Hematopoietic multipotent progenitor cell treated with erythropoietin and hydrocortisone succinate and interleukin-3 and kit ligand, for 15 days (in vitro differentiated cells): Measurements from ENCODE around the gene SMG9.

ENCODE experiments used
- DNase-seq: peaks from one replicate; pipeline ENCODE4 v3.0.0-alpha.2; 2015; ENCODE audit warnings: low spot score

The SMG9 gene

DNA sequence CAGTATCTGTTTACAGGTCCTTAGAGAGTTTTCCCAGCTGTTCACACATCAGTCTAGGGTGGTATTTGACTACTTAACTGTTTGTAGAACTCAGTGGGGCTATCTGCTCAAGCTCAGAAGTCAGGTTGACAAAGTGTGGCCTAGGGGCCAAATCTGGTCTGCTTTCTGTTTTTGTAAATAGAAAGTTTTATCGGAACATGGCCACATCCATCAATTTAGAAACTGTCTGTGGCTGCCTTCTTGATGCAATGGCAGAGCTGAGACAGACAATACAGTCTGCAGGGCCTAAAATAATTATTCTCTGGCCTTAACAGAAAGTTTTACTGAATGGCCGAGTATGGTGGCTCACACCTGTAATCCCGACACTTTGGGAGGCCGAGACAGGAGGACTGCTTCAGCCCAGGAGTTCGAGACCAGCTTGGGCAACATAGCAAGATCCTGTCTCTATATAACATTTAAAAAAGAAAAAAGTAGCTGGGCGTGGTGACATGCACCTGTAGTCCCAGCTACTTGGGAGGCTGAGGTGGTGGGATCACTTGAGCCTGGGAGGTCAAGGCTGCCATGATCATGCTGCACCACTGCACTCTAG, 2.4 kb downstream of the SMG9 start:
- DNase-seq = no peak

DNA sequence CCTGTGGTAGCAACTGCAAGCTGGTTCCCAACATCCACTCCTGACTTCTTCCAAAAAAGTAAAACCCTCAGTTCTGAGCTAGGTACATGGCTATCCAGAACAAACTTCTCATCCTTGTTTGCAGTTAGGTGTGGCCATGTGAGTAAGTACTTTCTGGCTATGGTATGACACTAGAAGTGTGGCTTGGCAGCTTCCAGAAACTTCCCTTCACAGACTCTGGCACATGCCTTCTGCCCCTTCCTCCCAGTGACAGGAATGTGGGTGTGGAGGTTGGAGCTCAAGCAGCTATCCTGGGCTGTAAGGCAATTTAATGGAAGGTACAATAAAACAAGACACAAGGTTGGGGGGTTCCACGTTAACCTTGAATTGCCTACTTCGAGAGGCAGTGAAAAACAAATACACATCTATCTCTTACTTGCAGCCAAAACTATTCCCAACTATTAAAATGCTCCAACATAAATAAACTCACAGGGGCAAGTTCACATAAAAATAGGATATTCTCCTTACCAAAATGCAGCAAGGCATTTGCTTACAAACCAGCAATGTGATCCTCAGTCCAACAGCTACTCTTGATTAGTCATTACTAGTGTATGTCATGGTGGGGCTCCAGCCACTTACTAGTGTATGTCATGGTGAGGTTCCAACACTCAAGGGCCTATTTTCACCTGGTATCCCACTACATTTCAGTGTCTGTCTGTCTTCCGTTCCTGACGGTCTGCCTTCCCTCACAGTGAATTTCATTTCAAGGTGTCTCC, 3.1 kb downstream of the SMG9 start:
- DNase-seq = no peak

DNA sequence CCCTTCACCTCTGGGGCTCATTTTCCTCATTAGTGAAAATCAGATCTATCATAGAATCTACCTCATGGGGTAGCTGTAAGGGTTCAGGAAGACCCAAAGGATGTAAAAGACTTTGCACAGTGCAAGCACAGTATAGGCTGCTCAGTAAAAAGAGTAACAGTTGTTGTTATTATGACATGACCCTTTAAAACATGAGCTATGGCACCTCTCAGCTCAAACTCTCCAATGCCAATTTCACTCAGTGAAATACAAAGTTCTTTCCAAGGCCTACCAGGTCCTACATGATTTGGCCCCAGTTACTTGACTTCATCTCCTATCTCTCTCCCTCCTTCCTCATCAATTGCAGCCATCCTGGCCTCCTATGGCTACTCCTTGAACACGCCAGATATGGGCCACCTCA, 4.9 kb downstream of the SMG9 start:
- no peak for DNase-seq

DNA sequence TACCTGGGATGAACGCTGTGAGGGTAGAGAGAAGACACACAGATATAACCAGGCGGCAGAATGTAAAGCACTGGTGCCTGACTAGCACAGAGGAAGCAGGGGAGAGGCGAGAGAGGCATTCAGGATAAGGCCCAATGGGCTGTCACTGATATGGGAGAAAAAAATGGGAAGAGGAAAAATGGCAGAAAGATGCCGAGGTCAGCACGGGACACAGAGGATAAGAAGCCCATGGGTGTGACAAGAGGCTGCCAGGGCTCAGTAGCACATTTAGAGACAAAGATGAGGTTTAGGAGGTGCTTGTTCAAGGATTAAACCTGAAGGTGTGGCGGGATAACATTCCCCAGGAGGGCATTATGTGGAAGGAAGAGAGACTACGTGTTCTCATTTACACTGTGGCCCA, 5.6 kb downstream of the SMG9 start:
- DNase-seq = no peak

DNA sequence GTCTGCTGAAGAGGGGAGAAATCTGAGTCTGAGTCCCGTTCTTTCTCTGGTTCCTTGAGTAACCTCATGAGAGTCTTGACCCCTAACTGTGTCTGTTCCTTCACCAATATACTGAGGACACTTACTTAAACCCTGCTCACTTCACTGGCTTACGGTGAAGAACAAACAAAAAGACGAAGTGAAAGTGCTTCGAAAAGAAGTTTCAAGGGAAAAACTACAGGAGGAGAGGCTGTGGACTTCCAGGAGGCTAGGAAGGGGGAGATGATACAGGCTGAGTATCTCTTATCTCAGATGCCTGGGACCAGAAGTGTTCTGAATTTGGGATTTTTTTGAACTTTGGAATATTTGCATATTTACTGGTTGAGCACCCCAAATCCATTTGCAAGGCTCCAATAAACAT, 6.1 kb downstream of the SMG9 start:
- DNase-seq = no peak

DNA sequence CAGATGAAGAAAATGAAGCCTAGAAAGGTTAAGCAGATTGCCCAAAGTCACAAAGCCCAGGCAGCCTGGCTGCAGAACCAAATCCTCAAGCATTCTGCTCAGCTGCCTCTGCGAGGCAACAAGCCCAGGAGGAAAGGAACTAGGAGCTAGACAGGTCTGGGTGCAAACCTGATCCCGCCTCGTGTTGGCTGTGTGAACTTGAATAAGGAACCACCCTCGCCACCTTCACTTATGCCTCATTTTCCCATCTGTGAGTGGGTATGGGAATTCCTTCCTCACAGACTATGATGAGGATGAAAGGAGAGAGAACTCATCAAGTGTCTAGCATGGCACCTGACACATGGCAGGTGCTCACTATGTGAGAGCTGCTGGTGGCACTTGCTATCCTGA, 6.6 kb downstream of the SMG9 start:
- no peak for DNase-seq

DNA sequence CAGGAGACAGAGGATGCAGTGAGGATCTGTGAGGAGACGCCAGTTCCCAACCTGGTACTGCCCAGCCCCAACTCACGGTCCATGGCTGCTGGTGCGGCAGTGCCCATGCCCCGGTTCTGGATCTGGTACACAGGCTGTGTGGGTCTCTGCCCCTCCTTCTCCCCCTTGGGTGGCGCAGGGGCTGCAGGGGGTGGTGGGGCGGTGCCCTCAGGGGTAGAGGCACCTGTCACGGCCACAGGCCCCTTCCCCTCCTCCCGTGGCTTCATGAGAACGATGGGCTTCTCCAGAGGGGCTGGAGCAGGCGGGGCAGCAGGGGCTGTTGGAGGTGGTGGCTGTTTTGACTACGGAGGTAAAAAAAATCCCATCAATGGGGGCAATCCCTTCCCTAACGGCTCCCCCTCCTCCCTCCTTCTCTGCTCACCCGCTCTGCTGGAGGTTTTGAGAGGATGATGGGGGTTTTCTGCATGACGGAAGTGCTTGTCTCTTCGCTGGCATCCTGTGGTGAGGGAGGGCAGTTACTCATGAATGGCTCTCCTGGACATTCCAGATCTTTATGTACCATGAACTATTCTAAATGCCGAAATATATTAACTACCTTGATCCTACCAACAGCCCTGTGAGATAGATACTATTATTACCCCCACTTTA, 7.1 kb downstream of the SMG9 start:
- no peak for DNase-seq

DNA sequence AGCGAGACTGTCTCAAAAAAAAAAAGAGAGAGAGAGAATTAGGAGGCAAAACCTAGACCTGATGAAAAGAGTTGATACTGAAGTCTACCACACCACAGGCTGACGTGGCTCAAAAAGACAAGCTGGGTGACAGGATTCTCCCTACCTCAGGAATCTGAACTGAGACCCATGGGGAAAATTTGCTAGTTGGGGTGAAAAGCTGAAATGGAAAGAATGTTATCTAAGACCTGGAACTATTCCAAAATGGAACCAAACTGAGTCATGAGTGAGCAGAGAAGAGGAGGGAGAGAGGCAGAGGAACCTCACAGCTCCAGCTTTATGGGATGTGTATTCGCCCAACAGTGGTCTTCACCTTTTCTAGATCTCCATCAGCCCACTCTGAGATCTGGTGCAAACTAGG, 11.7 kb downstream of the SMG9 start:
- DNase-seq = peak; percentile 61

DNA sequence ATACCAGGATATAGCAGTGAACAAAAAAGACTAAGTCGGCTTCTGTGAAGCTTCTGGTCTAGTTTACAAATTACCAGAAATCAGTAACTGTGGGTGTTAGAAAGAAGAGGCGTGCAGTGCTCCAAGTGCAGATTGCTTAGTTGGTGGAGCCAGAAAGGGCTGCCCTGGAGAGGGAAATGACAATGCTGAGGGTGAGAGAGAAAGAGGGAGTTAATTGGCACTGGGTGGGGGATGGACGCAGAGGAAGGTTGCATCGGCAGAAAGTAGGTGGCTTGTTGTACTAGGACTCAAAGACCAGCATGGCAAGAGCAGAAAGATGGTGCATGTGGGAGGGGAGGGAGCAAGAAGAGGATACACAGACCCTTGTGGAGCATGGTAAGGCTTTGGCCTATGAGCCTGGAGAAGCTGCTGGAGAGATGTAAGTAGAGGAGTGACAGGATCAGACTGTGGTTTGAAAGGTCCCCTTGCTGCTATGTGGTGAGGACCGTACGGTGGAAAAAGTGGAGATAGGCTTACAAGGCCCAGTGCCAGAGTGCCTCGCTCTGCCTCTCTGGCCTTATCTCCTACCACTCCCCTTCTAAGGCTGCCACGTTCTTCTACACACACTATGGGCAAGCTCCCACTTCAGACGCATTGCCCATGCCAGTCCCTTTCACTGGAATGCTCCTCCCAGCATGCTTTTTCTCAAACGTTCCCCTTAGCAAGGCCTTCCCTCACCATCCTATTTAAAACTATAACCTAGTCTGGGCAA, 13.5 kb downstream of the SMG9 start:
- DNase-seq = peak; percentile 73

DNA sequence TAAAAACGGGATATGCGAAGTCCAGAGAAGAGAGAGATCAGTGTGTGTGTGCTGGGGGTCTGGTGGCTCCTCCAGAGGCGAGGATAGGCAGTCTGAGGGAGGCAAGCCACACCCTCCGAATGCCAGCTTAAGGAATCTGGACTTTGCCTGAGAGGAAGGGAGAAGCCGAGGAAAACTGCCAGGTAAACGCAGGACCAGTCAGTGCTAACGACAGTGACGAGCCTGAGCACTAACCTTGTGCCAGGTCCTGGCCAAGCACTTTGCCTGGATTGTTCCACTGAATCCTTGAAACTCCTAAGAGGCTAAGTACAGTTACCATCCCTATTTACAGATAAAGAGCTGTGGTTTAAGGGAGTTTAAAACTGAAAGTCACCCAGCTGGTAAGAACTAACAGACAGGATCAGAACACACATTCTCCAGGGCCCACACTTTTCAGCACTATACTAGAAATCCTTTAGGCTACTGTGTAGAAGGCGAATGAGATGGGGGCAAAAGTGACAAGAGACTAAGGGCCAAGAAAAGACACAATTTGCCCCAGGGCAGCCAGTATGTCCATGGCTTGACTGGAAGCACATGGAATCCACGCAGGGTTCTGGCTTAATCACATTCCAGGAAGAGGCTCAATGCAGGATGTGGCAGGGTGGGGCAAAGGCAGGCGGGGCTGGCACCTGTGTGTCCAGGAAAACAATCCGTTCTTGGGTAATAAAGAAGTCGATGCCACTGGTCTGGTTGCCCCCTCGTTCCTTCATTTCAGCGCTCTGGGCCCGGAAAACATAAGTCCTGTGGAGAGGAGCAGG, 15.1 kb downstream of the SMG9 start:
- no peak for DNase-seq

DNA sequence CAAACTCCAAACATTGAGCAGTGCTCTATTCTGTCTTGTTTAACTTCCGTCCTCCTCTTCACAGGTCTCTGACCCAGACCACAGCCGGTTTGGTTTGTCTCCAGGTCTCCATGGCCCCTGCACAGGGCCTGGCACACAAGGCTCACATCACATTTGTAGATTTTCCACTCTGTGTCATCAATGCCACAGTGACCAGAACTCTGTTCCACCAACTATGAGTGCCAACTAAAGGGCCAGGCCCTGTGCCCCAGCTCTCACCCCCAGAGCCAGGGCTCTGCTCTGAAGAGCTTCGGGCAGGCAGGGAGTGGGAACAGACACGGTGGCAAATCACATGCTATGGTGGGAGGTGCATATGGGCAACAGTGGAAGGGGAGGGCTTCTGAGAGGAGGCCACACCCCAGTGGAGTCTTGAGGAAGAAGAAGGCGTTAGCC, 16.0 kb downstream of the SMG9 start:
- DNase-seq = peak; percentile 41

DNA sequence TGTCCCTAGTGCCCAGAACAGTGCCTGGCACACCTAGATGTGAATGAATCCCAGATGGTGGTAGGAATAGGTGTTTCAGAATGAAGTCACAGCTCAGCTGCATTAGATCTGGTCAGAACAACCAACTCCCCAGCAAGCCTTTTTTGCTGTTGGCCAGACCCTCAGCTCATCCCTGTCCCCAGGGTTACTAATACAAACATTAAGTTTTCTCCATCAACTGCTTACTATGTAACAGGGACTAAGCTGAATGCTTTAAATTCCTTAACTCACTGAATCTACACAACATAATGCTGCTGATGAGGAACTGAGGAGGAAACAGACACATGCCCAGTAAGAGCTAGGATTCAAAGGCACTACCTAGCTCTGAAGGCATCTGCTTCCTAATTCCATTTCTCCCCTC, 18.8 kb downstream of the SMG9 start:
- DNase-seq = no peak

DNA sequence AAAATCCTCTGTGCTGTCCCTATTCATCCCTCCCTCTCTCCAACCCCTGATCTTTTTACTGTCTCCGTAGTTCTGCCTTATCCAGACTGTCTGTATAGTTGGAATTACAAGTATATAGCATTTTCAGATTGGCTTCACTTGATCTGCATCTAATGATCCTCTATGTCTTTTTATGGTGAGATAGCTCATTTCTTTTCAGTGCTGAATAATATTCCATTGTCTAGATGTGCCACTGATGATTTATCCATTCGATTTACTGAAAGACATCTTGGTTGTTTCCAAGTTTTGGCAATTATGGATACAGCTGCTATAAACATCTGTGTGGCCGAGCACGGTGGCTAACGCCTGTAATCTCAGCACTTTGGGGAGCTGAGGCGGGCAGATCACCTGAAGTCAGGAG, 19.7 kb downstream of the SMG9 start:
- no peak for DNase-seq

DNA sequence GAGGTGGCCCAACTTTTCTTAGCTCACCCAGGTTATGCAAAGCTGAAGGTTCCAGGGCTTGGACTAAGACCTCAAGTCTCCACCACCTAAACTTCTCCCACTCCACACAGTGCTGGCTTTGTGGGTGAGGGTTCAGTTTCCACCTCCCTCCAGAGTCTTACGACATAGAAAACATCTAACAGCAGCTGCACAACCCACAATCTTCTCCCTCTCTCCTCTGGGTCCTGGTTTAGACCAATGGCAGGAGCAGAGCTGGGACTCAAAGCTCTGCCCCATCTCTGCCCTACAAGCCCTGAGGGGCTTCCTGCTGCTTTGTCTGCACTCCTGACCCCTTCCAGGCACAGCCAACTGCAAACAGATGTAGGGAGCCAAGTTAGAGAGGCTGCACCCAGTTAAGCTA, 22.9 kb downstream of the SMG9 start:
- no peak for DNase-seq

DNA sequence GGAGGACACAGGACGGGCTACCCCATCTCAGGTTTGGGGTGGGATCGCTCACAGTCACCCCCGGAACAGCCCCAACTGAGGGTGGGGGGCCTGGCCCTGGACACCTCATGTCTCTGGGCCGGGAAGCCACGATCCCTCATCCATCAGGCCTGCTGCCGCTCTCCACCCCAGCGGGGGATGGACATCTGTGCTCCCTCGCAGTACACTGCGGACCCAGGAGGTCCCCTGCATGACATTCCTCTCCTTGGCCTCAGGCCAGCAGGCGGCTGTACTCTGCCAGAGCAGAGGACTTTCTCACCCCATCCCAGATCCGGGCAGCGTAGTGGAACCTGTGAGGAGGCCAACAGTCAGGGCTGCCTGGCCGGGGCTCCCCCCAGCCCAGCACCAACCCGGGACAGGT, 23.4 kb downstream of the SMG9 start:
- no peak for DNase-seq

DNA sequence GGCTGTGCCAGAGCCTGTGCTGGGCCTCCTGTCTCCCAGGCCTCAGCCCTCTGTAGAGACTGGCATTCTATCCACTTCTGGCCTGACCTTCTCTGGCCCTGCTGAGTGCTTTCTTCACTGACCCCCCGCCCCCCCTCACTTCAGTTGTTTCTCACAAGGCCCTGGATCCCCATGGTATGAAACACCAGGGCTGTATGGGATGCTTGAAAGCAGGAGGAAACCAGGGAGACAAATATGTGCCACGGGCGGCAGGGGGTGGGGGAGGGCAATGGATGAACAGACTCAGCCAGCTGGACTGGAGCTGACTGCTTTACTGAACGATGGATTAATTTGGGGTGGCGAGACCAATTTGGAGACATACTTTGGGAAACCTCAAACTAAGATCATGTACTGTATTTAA, 24.8 kb downstream of the SMG9 start:
- DNase-seq = no peak

DNA sequence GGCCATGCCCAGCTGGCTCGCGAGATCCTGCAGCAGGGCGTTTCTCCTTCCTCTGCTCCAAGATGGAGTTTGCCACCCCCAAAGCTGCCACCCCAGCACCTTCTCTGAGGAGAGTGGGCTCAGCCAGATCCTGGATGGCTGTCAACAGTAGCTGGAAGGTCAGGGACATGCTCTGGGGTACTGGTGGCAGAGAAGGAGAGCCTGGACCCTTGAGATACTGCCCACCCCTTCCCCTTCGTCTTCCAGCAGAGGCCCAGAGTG, 27.2 kb downstream of the SMG9 start:
- DNase-seq = no peak

DNA sequence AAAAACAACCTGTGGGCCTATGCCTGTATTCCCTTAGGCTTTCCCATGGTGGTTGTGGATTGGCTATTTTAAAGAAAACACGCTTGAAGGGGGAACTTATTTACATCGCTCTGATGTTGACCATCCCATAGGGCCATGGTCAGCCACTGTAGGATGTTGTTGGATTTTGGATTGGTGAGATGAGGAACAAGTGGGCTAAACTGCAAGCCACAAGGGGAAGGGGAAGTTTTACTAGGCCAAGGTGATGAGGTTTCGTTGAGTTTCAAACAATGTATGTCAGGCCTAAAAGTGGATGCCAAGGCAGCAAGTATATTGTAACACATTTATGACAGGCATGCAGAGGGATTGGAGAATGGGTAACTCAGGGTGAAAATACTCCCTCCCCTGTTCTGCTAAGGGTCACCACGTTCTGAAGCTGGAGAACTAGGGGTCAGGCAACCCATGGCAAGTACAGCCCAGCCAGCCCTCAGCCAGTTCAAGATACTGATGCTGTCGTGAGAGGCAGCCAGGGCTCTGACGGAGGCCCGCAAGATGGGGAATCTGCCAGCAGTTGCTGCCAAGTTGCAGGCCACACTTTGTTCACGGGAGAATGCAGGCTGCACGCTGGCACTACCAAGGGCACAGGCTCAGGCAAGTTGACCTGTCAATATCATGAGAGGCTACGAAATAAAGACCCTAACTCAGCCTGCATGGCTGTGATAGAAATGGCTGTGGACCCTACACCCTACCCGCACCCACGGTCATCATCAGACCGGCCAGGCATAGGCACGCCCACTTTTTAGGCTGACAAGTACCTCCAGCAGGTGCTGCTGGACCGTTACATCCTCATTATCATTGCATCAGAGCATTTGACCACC, 27.8 kb downstream of the SMG9 start:
- DNase-seq = no peak

DNA sequence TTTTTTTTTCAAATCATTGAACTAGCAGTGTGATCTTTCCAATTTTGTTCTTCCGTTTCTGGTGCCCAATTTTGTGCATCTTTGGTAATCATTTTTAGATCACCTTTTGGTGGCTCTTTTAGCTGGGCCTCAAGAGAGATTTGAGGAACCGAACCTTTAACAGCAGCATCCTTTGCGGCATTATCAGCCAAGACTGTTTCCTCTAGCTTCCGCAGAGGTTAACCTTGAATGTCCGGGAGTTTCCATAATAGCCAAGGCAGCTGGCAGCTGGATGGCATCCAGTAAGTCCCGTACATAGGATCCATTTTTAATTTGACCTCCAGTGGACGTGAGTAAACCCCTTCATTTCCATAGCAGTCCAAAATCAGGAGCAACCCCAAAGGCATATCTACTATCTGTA, 29.3 kb downstream of the SMG9 start:
- DNase-seq = no peak

DNA sequence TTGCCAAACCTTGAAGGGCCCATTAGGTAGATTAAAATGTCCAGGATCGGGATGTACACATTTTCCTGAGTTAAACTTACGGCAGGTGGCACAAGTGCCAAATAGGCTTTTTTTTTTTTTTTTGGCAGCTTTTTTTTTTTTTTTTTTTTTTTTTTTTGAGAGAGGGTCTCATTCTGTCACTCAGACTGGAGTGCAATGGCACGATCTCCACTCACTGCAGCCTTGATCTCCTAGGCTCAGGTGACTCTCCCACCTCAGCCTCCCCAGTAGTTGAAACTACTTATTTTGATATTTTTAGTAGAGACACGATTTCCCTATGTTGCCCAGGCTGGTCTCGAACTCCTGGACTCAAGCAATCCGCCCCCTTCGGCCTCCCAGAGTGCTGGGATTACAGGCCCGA, 29.9 kb downstream of the SMG9 start:
- DNase-seq = no peak

DNA sequence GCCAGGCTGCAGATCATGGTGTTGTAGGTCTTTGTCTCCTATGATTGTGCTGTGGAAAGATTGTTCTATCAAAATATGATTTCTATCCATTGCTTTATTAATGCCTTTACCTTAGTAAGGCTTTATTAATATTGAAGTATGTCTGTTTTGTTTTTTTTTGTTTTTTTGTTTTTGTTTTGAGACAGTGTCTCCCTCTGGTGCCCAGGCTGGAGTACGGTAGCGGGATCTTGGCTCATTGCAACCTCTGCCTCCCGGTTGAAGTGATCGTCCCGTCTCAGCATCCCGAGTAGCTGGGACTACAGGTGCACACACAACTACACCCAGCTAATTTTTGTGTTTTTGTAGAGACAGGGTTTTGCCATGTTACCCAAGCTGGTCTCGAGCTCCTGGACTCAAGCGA, 31.2 kb downstream of the SMG9 start:
- no peak for DNase-seq
